ENCODE results near the gene CALD1. TPM values are rescaled to one million over a fixed set of nuclear protein-coding genes. Genes with fewer than 3 reads are reported as not detected.

The CALD1 gene
- total RNA-seq, 2 donors from 2014 or later: 912 to 1,038 TPM

DNA sequence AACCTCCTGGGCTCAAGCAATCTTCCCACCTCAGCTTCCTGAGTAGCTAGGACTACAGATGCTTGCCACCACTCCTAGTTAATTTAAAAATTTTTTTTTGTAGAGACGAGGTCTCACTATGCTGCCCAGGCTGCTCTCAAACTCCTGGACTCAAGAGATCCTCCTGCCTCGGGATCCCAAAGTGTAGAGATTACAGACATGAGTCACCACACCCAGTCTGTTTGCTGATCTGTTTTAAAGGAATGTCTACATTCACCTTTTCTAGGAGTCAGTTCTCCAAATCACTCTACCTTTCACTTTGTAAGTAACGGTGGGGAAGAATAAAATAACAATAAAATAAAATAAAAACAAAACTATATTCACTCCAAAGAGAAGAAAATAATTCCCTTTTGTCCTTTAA lies 120.3 kb downstream of the CALD1 start:
- no peak overlapping the region for H3K4me3 ChIP-seq
- H3K9me3 ChIP-seq: peaks cover 6% of the 10 kb centered on the region
- peaks cover 57 to 73% of the 10 kb centered on the region in 2 donors for H3K4me1 ChIP-seq (ENCODE audit: control insufficient read depth in 1 of 2, low read depth in 2 of 2)
- no peak for DNase-seq (ENCODE audit: low spot score)
- H3K27ac ChIP-seq: peak overlapping the region; percentile 44 to 58
- no peak for ATAC-seq (ENCODE audit: insufficient number of reproducible peaks, low FRiP score, low read depth)
- H3K27me3 ChIP-seq (replicated peaks; ENCODE audit: insufficient read depth): no peaks in the 10 kb centered on the region
- TF ChIP-seq, protein P1, sequence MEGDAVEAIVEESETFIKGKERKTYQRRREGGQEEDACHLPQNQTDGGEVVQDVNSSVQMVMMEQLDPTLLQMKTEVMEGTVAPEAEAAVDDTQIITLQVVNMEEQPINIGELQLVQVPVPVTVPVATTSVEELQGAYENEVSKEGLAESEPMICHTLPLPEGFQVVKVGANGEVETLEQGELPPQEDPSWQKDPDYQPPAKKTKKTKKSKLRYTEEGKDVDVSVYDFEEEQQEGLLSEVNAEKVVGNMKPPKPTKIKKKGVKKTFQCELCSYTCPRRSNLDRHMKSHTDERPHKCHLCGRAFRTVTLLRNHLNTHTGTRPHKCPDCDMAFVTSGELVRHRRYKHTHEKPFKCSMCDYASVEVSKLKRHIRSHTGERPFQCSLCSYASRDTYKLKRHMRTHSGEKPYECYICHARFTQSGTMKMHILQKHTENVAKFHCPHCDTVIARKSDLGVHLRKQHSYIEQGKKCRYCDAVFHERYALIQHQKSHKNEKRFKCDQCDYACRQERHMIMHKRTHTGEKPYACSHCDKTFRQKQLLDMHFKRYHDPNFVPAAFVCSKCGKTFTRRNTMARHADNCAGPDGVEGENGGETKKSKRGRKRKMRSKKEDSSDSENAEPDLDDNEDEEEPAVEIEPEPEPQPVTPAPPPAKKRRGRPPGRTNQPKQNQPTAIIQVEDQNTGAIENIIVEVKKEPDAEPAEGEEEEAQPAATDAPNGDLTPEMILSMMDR (IDR thresholded peaks at IDR 0.05): no peak
- H3K36me3 ChIP-seq: peaks cover 3% of the 10 kb centered on the region

DNA sequence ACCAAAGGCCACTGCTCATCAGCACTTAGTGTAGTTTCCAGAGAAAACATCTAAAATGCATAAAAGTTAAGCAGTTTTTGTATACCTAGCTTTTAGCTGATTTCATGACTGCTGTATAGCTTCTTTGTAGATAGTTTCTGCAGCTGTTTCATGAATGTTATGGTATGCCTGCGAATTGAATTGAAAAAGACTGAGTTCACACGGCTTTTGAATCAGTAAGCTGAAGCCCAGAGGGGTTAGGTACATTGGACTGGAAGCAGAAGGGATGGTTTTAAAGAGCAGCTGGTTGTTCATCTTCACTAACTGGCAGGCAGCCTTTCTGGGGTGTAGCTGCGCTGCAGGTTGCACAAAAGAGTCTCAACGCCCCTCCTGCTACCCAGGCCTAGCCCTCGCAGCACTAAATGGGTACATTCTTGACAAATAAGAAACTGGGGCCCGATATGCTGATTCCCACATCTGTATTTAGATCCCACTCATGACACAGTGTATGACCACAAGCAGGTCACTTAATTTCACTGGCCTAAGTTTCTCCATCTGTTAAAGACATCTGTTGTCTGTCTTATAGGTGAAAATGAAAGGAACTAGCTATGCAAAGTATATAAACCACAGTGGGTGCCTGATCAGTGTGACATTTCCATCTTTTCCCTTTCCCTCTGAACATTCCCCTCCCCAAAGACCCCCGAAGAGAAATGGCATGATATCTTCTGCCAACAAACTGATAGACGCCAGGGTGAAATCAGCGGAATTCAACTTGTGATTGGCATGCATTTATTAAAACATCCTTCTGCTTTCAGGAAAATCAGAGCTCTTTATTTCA lies 120.9 kb downstream of the CALD1 start:
- no peak overlapping the region for H3K4me3 ChIP-seq
- DNase-seq (ENCODE audit: low spot score) (no peak), ATAC-seq (ENCODE audit: insufficient number of reproducible peaks, low FRiP score, low read depth) (no peak)
- peaks cover 3% of the 10 kb centered on the region for H3K36me3 ChIP-seq
- H3K4me1 ChIP-seq (ENCODE audit: control insufficient read depth in 1 of 2, low read depth in 2 of 2): peaks cover 61 to 79% of the 10 kb centered on the region in 2 donors
- H3K9me3 ChIP-seq: peaks cover 6% of the 10 kb centered on the region
- TF ChIP-seq, protein P1 (IDR thresholded peaks at IDR 0.05): no peak
- H3K27me3 ChIP-seq (replicated peaks; ENCODE audit: insufficient read depth): no peaks in the 10 kb centered on the region
- H3K27ac ChIP-seq: peak overlapping the region; percentile 44 to 58

DNA sequence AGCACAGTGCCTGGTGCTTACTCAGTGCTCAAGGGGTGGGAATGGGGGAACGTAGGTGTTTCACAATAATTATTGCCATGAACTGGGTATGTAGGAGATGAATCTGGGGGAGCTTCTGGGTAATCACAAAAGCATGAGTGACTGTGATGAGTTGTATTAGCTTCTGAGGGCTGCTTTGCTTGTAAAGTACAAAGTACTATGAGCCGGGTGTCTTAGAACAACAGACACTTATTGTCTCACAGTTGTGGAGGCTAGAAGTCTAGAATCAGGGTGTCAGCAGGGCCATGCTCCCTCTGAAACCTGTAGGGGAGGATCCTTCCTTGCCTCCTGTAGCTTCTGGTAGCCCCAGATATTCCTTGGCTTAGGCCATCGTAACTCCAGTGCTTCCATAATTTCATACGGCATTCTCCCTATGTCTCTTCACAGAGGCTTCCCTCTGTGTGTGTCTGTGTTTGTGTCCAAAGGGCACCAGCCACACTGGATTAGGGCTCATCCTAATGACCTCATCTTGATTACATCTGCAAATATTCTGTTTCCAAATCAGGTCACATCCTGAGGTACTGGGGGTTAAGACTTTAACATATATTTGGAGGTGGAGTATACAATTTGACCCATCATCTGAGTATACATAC lies 122.1 kb downstream of the CALD1 start:
- DNase-seq (ENCODE audit: low spot score) (no peak), ATAC-seq (ENCODE audit: insufficient number of reproducible peaks, low FRiP score, low read depth) (no peak)
- no peak overlapping the region for H3K4me3 ChIP-seq
- H3K4me1 ChIP-seq (ENCODE audit: control insufficient read depth in 1 of 2, low read depth in 2 of 2): peaks cover 66 to 90% of the 10 kb centered on the region in 2 donors
- no peaks in the 10 kb centered on the region for H3K36me3 ChIP-seq
- H3K27ac ChIP-seq: peak overlapping the region; percentile 44 to 58
- H3K9me3 ChIP-seq: no peaks in the 10 kb centered on the region
- no peaks in the 10 kb centered on the region for H3K27me3 ChIP-seq (replicated peaks; ENCODE audit: insufficient read depth)
- TF ChIP-seq, protein P1 (IDR thresholded peaks at IDR 0.05): no peak

DNA sequence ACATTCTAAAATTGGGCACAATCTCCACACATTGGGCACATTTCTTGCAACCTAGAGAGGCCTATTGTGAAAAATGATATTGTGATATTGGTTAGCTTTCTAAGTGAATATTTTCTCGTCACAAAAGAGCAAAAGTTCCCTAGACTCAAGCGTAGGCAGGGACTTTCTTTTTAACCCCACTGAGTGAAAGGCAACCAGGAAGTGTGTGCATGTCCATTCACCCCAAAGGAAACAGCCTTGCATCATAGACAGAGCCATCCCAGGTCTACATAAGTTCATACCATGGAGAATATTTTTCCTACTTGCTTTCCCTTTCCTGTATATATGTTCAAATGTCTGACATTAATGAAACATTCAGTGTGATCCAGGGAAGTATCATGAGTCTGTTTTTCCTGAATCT lies 122.6 kb downstream of the CALD1 start:
- Histone ChIP-seq H3K27me3 (replicated peaks; ENCODE audit: insufficient read depth) (no peaks in the 10 kb centered on the region), H3K27ac (peak overlapping the region; percentile 44 to 58), H3K36me3 (no peaks in the 10 kb centered on the region), H3K9me3 (no peaks in the 10 kb centered on the region), H3K4me3 (no peak overlapping the region), H3K4me1 (ENCODE audit: control insufficient read depth in 1 of 2, low read depth in 2 of 2) (peaks cover 66 to 96% of the 10 kb centered on the region in 2 donors)
- no peak for ATAC-seq (ENCODE audit: insufficient number of reproducible peaks, low FRiP score, low read depth)
- DNase-seq (ENCODE audit: low spot score): no peak
- TF ChIP-seq, protein P1 (IDR thresholded peaks at IDR 0.05): no peak

DNA sequence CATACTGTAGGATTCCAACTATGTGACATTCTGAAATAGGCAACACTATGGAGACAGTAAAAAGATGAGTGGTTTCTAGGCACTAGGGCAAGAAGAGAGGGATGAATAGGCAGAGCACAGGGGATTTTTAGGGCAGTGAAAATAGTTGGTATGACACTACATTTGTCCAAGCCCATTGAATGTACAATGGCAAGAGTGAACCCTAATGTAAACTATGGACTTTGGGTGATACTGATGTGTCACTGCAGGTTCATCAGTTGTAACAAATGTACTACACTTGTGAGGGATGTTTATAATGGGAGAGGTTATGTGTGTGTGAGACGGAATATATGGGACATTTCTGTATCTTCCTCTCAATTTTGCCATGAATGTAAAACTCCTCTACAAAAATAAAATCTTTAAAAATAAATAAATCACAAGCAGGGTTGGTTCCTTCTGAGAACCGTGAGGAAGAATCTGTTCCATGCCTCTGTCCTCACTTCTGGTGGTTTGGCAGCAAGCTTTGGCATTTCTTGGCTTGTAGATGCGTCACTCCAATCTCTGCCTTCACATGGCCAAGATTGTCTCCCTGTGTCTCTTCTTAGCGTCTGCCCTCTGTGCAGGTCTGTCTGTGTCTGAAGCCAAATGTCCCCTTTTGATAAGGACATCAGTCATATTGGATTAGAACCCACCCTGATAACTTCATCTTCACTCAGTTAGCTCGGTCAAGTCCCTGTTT lies 123.8 kb downstream of the CALD1 start:
- H3K9me3 ChIP-seq: no peaks in the 10 kb centered on the region
- H3K36me3 ChIP-seq: no peaks in the 10 kb centered on the region
- peak overlapping the region; percentile 44 to 58 for H3K27ac ChIP-seq
- TF ChIP-seq, protein P1 (IDR thresholded peaks at IDR 0.05): no peak
- DNase-seq (ENCODE audit: low spot score): no peak
- H3K27me3 ChIP-seq (replicated peaks; ENCODE audit: insufficient read depth): no peaks in the 10 kb centered on the region
- no peak for ATAC-seq (ENCODE audit: insufficient number of reproducible peaks, low FRiP score, low read depth)
- H3K4me1 ChIP-seq (ENCODE audit: control insufficient read depth in 1 of 2, low read depth in 2 of 2): peaks cover 58 to 98% of the 10 kb centered on the region in 2 donors
- no peak overlapping the region for H3K4me3 ChIP-seq
